M059J (cell line): ENCODE results near the gene RHOB. TPM values are rescaled to one million over a fixed set of nuclear protein-coding genes. Genes with fewer than 3 reads are reported as not detected.
"Not testable (repeated sequence)": the region's sequence is repeated elsewhere in the genome, so short reads cannot be mapped to it uniquely, and the experiment has no call there.

ENCODE experiments used
- DNase-seq: peaks from one replicate; pipeline ENCODE4 v3.0.0-alpha.2; 2012; ENCODE audit warnings: low read depth
- total RNA-seq: library from RNA; depleted of rRNA; stranded (reverse); fragments of >200 nt; shearing (Covaris generic); gene quantifications from 2 replicates; pipeline ENCODE4 v1.2.3, GENCODE V29; 2014

Gene RHOB
- total RNA-seq, 1 experiment from 2014 or later, result 102 TPM

- no peak for DNase-seq
Measured at GRCh38 chr2:20453087-20453486, 6.2 kb downstream of the RHOB start.

- no peak for DNase-seq
Measured at GRCh38 chr2:20454036-20454981, 7.4 kb downstream of the RHOB start.

DNA sequence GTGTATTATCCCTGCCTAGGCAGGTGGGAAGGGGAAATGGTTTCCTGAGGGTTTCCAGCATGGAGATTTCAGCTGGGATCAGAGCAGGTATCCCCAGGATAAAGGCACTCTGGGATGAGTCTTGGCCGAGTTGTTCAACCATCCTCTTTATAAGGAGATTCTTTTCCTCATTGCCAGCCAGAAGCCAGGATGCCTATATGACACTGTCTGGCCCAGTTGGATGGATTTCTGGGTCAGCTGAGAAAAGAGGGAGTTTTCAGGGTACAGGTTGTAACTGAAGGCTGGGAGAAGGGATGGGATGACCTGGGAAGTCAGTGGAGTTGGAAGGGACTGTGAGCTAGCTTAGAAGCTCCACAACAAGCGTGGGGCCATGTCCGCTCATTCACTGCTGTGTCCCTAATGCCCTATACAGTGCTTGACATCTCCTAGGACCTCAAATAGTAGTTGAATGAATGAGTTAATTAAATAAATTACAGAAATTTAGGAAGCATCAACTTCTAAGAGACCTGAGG, 8.3 kb downstream of the RHOB start:
- no peak for DNase-seq

- DNase-seq, result peak; percentile 46
Measured at GRCh38 chr2:20456116-20456571, 9.3 kb downstream of the RHOB start.

GRCh38 chr2:20456636-20457426, 10.0 kb downstream of the RHOB start:
- DNase-seq, result peak; percentile 75

DNA sequence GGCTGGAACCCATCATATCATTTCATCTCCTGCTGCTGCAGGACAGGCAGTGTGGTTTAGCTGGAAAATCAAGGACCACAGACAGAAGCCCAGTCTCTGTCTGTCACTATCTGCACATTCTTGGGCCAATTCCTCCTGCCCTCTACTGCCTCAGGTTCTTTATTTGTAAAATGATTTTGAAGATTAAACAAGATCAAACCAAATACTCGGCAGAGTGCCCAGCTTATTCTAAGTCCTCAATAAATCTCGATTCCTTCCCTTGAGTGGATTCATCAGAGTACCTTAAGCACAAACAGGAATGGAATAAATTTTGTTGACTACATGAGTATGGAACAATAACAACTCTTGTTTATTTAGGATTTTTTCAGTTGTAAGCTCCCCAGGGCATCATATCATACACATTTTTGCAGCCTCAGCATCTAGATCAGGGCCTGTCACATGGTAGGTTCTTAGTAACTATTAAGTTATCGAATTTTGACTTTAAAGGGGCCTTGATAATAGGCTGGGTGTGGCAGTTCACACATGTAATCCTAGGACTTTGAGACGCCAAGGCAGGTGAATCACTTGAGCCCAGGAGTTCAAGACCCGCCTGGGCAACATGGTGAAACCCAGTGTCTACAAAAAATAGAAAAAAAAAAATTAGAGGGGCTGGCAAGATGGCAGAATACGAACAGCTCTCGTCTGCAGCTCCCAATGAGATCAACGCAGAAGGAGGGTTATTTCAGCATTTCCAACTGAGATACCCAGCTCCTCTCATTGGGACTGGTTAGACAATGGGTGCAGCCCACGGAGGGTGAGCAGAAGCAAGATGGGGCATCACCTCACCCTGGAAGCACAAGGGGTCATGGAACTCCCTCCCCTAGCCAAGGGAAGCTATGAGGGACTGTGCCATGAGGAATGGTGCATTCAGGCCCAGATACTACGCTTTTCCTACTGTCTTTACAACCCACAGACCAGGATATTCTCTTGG, 11.1 kb downstream of the RHOB start:
- no peak for DNase-seq

DNA sequence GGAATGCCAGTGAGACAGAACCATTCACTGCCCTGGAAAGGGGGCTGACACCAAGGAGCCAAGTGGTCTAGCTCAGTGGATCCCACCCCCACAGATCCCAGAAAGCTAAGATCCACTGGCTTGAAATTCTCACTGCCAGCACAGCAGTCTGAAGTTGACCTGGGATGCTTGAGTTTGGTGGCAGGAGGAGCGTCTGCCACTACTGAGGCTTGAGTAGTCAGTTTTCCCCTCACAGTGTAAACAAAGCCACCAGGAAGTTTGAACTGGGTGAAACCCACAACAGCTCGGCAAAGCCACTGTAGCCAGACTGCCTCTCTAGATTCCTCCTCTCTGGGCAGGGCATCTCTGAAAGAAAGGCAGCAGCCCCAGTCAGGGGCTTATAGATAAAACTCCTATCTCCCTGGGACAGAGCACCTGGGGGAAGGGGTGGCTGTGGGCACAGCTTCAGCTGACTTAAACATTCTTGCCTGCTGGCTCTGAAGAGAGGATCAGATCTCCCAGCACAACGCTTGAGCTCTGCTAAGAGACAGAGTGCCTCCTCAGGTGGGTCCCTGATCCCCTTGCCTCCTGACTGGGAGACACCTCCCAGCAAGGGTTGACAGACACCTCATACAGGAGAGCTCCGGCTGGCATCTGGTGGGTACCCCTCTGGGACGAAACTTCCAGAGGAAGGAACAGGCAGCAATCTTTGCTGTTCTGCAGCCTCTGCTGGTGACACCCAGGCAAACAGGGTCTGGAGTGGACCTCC, 12.0 kb downstream of the RHOB start:
- not testable (repeated sequence) for DNase-seq

- DNase-seq, result no peak
Measured at GRCh38 chr2:20465716-20466394, 19.0 kb downstream of the RHOB start.

DNA sequence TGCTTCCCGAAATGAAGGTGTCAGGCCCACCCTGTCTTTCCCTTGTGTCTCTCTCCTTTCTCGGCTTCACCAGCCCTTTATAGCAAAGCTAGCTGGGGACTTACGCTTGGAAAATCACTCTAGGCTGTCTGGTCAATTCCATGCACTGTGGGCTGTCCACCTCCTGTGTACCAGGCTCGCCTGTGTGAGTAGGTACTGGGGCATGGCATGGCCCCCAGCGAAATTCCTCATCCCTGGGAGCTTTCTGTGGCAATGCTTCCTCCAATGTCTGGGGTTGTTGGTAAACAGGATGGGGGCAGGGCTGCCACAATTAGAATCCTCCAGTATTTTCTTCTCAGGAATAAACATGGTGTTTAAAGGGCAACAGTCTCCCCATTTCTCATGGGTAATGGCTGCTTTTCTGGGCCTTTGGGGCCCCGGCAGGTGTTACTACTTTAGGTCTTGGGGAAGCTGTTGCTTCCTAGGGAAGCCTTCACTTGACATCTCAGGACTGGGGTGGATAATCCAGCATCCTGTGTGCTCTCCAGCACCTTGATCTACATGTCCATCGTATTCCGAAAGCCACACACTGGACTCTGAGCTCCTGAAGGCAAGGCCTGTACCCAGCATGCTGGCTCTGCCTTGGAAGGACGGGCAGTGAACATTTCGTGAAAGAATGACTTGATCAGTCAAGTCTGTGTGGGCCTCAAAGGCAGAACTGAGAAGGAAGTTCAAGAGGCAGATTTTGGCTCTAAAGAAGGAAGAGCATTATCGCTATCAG, 21.1 kb downstream of the RHOB start:
- no peak for DNase-seq

GRCh38 chr2:20468549-20469500, 22.0 kb downstream of the RHOB start:
- no peak for DNase-seq

- DNase-seq, result no peak
Measured at GRCh38 chr2:20469595-20469994, 22.7 kb downstream of the RHOB start.

DNA sequence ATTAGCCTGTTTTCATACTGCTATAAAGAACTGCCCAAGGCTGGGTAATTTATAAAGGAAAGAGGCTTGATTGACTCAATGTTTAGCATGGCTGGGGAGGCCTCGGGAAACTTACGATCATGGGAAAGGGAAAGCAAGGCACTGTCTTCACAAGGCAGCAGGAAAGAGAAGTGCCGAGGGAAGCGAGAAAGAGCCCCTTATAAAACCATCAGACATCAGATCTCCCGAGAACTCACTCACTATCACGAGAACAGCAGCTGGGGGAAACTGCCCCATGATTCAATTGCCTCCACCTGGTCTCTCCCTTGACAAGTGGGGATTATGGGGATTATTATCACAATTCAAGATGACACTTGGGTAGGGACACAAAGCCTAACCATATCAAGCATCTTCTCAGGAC, 23.3 kb downstream of the RHOB start:
- DNase-seq, result no peak

DNA sequence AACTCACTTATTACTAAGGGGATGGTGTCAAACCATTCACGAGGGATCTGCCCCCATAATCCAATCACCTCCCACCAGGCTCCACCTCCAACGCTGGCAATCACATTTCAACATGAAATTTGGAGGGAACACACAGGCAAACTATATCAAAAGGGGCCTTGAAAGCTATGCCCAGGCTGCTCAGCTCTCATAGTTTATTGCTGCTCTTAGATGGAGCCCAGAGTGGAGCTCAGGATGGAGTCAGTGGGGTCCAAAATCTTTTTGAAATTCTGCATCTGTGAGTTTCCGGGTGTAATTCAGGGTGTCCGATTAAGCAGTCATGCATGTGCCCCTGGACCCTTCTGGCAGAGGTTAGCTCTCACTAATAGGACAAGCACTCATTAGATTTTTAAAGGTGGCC, 24.3 kb downstream of the RHOB start:
- DNase-seq, result no peak

- no peak for DNase-seq
Measured at GRCh38 chr2:20471902-20472559, 25.2 kb downstream of the RHOB start.

- no peak for DNase-seq
Measured at GRCh38 chr2:20472569-20472968, 25.7 kb downstream of the RHOB start.

DNA sequence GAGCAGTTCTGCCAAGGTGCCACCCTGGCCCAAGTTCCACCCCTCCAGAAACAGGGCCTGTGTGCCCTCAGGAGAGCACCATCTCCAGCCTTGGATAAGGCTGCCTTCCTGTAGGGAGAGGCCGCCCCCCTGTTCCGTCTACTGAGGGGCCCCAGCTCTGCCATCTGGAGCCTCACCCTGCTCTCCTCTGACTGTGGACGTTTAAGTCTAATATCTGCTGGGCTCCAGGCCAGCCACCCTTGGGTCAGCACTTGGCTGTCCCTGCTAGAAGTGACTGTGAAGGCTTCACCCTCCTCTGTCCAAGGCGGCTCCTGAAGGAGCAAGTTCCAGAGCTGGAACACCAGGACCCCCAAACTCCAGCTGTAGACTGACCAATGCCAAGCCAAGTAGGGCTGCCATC, 26.3 kb downstream of the RHOB start:
- DNase-seq, result no peak

- DNase-seq, result no peak
Measured at GRCh38 chr2:20474757-20475566, 28.1 kb downstream of the RHOB start.
